Breast epithelium (tissue), 3 donors: ENCODE results near the gene TNFRSF6B.

ENCODE experiments used
- CTCF ChIP-seq, 3 donors: fragments of 450-650 bp; IDR thresholded peaks; one replicate each; pipeline ENCODE4 v1.5.1; 2016 to 2017; ENCODE audit warnings: antibody characterized with exemption in 3 of 3, mild to moderate bottlenecking in 3 of 3, moderate library complexity in 3 of 3
- POLR2A ChIP-seq: fragments of 450-650 bp; IDR thresholded peaks from one replicate; pipeline ENCODE4 v1.6.1; 2016; ENCODE audit warnings: antibody characterized with exemption, mild to moderate bottlenecking, moderate library complexity
- POLR2AphosphoS5 ChIP-seq, 3 donors: sonication (generic); formaldehyde crosslinking; IDR thresholded peaks; one replicate each; pipeline ENCODE4 v1.6.1; 2017; ENCODE audit warnings: antibody characterized with exemption in 3 of 3

- no peak for TF ChIP-seq CTCF (IDR thresholded peaks at IDR 0.05)
- no peak for TF ChIP-seq POLR2A
- no peak for TF ChIP-seq POLR2AphosphoS5 (IDR thresholded peaks at IDR 0.05)
Measured at GRCh38 chr20:63743210-63743970, 46.9 kb downstream of the TNFRSF6B start.
